HepG2 (cell line): ENCODE data around the gene SPATS2. TPM values are rescaled to one million over a fixed set of nuclear protein-coding genes. Genes with fewer than 3 reads are reported as not detected.

ENCODE experiments used
- ATAC-seq: fragments of 200-7000 bp; cut with Tn5 transposase; 3 replicates; pipeline ENCODE4 v1.9.1; 2020; ENCODE audit warnings: mild to moderate bottlenecking, moderate library complexity
- BruUV-seq: library from RNA; stranded (reverse); fragments of 400-500 nt; replicated peaks from 2 replicates; lab custom pipeline; 2021; lab: Mats Ljungman, UMichigan
- CTCF ChIA-PET: fragments of 300-600 bp; formaldehyde crosslinking; extraction: SDS; loops from one replicate; lab custom pipeline; 2021; ENCODE audit warnings: low total read pairs, inconsistent platforms, low intra/inter-chr PET ratio; lab: Yijun Ruan, JAX
- POLR2A ChIA-PET: fragments of 350-600 bp; sonication (Branson Sonifier 250); formaldehyde crosslinking; loops from one replicate; lab custom pipeline; 2020; ENCODE audit warnings: antibody characterized with exemption, inconsistent platforms; lab: Yijun Ruan, JAX
- DNase-seq: peaks from one replicate; pipeline ENCODE4 v3.0.0-alpha.2; 2015; ENCODE audit warnings: low spot score
- FAIRE-seq: peaks from 3 replicates; lab custom pipeline; 2011; peaks lifted over from hg19 to GRCh38; lab: Jason Lieb, UNC
- H2AFZ ChIP-seq: one replicate; pipeline ENCODE4 v1.6.1; 2011; ENCODE audit warnings: low read length, inconsistent platforms
- H3K27ac ChIP-seq: fragments of 300-600 bp; 3 replicates; pipeline ENCODE4 v1.8.0; 2011; ENCODE audit warnings: mixed run types, mild to moderate bottlenecking, mixed read lengths, low read length, inconsistent platforms; ENCODE audit not compliant: insufficient read depth; ENCODE audit errors: extremely low read length
- H3K27me3 ChIP-seq, 2 experiments: fragments of 200-600 bp in 1 of 2; 2 replicates in 1 of 2; 3 replicates in 1 of 2; pipeline versions ENCODE4 v1.6.0 to v1.8.0; 2011; ENCODE audit warnings: low read length in 2 of 2, mild to moderate bottlenecking in 2 of 2, moderate library complexity in 2 of 2, inconsistent platforms in 1 of 2; ENCODE audit not compliant: insufficient read depth in 2 of 2, control insufficient read depth in 1 of 2
- H3K36me3 ChIP-seq, 2 experiments: fragments of 200-600 bp in 1 of 2; replicated peaks in 1 of 2; 2 replicates in 1 of 2; 3 replicates in 1 of 2; pipeline versions ENCODE4 v1.5.1 to v1.8.0; 2011; ENCODE audit warnings: low read length in 2 of 2, inconsistent platforms in 1 of 2; ENCODE audit not compliant: insufficient read depth in 2 of 2, control insufficient read depth in 1 of 2
- H3K4me1 ChIP-seq: 2 replicates; pipeline ENCODE4 v1.5.1; 2012; ENCODE audit warnings: low read length, inconsistent platforms; ENCODE audit not compliant: insufficient read depth
- H3K4me2 ChIP-seq: 2 replicates; pipeline ENCODE4 v1.6.0; 2011; ENCODE audit warnings: low read depth, low read length, inconsistent platforms
- H3K4me3 ChIP-seq, 3 experiments: fragments of 200-600 bp in 1 of 3; sonication (generic), shearing (Covaris generic) in 1 of 3; replicated peaks in 1 of 3; 2 replicates each; pipeline ENCODE4 v1.5.1; 2011 to 2016; ENCODE audit warnings: low read length in 3 of 3, inconsistent platforms in 2 of 3, low read depth in 2 of 3, mild to moderate bottlenecking in 2 of 3, control low read depth in 1 of 3, mixed read lengths in 1 of 3; ENCODE audit not compliant: insufficient read depth in 1 of 3
- H3K79me2 ChIP-seq: one replicate; pipeline ENCODE4 v1.6.1; 2011; ENCODE audit warnings: low read length, inconsistent platforms; ENCODE audit not compliant: insufficient read depth
- H3K9ac ChIP-seq: 2 replicates; pipeline ENCODE4 v1.6.0; 2011; ENCODE audit warnings: mild to moderate bottlenecking, low read depth, low read length, inconsistent platforms; ENCODE audit not compliant: insufficient read depth
- H3K9me3 ChIP-seq: 2 replicates; pipeline ENCODE4 v1.5.1; 2012; ENCODE audit warnings: mild to moderate bottlenecking, low read length
- H4K20me1 ChIP-seq: 2 replicates; pipeline ENCODE4 v1.6.0; 2011; ENCODE audit warnings: inconsistent platforms, mild to moderate bottlenecking, low read length, moderate library complexity; ENCODE audit not compliant: insufficient read depth
- JDP2 ChIP-seq: sonication (generic); formaldehyde crosslinking; IDR thresholded peaks from 2 replicates; pipeline ENCODE4 v1.8.1; 2022; ENCODE audit warnings: missing genetic modification reagents, borderline replicate concordance
- KLF9 ChIP-seq: IDR thresholded peaks from 2 replicates; pipeline ENCODE4 v1.6.1; 2016; ENCODE audit warnings: low read depth
- NAIF1 ChIP-seq: sonication (generic); formaldehyde crosslinking; IDR thresholded peaks from 2 replicates; pipeline ENCODE4 v1.5.0; 2020; ENCODE audit warnings: mild to moderate bottlenecking, missing genetic modification reagents, borderline replicate concordance
- NFATC3 ChIP-seq: sonication (generic); formaldehyde crosslinking; IDR thresholded peaks from 2 replicates; pipeline ENCODE4 v1.5.1; 2020; ENCODE audit warnings: mild to moderate bottlenecking, missing genetic modification reagents
- RBM39 ChIP-seq: fragments of 200-400 bp; formaldehyde crosslinking; IDR thresholded peaks from one replicate; pipeline ENCODE4 v1.6.1; 2018; ENCODE audit warnings: antibody characterized with exemption, mild to moderate bottlenecking, low read depth, low read length; ENCODE audit not compliant: poor library complexity, severe bottlenecking
- RFX5 ChIP-seq: IDR thresholded peaks from 2 replicates; pipeline ENCODE4 v1.6.1; 2011; ENCODE audit warnings: low read depth, low read length, improper control_type of control experiment
- SKIL ChIP-seq: sonication (generic); formaldehyde crosslinking; IDR thresholded peaks from 2 replicates; pipeline ENCODE4 v1.8.0; 2022; ENCODE audit warnings: missing genetic modification reagents, mild to moderate bottlenecking, moderate library complexity, borderline replicate concordance
- SRSF9 ChIP-seq: fragments of 200-400 bp; formaldehyde crosslinking; IDR thresholded peaks from 2 replicates; pipeline ENCODE4 v1.6.1; 2018; ENCODE audit warnings: borderline replicate concordance, mild to moderate bottlenecking, low read depth, low read length; ENCODE audit not compliant: insufficient read depth, poor library complexity, severe bottlenecking
- TCF7 ChIP-seq: sonication (generic); IDR thresholded peaks from 2 replicates; pipeline ENCODE4 v1.6.1; 2016; ENCODE audit warnings: antibody characterized with exemption, low read depth
- ZBTB33 ChIP-seq: sonication (generic); formaldehyde crosslinking; IDR thresholded peaks from 2 replicates; pipeline ENCODE4 v1.4.0; 2020; ENCODE audit warnings: missing genetic modification reagents
- ZNF136 ChIP-seq: sonication (generic); formaldehyde crosslinking; IDR thresholded peaks from 2 replicates; pipeline ENCODE4 v1.8.1; 2022; ENCODE audit warnings: low read depth, mild to moderate bottlenecking, moderate library complexity, missing genetic modification reagents
- ZNF331 ChIP-seq: sonication (generic); formaldehyde crosslinking; IDR thresholded peaks from 2 replicates; pipeline ENCODE4 v1.4.0; 2020; ENCODE audit warnings: missing genetic modification reagents
- ZNF576 ChIP-seq: sonication (generic); formaldehyde crosslinking; IDR thresholded peaks from 2 replicates; pipeline ENCODE4 v1.4.0; 2020; ENCODE audit warnings: mild to moderate bottlenecking, missing genetic modification reagents
- ZNF782 ChIP-seq: sonication (generic); formaldehyde crosslinking; IDR thresholded peaks from 2 replicates; pipeline ENCODE4 v1.4.0; 2020; ENCODE audit warnings: missing genetic modification reagents, mild to moderate bottlenecking, borderline replicate concordance
- WGBS: methylation state at CpG from one replicate; pipeline ENCODE4 v1.1.6; 2017; ENCODE audit warnings: low lambda C conversion rate; 5-methylcytosine and 5-hydroxymethylcytosine counted together
- in situ Hi-C: cut with HindIII; loops from 2 replicates; pipeline ENCODE4 v1.10.0; 2017; ENCODE audit warnings: low pct_unique_long_range_greater_than_20kb; ENCODE audit not compliant: extremely low pct_ligation_motif_present
- intact Hi-C: fragments of 100-400 bp; cut with micrococcal nuclease; formaldehyde crosslinking; loops from one replicate; pipeline ENCODE4 v1.10.0; 2022; ENCODE audit not compliant: unreplicated experiment
- polyA plus RNA-seq, 8 experiments: library from polyadenylated mRNA; depleted of rRNA in 3 of 8; stranded (reverse) in 7 of 8; unstranded in 1 of 8; fragments of >200 nt; fragmentation: Illumina TruSeq in 4 of 8; extraction: Trizol in 4 of 8; gene quantifications; 2 replicates each; pipeline versions ENCODE4 v1.2.1 to v1.2.3, GENCODE V29; 2011 to 2016; ENCODE audit warnings: low read depth in 4 of 8, missing spikeins in 1 of 8, mixed read lengths in 1 of 8; ENCODE audit not compliant: insufficient read depth in 1 of 8
- total RNA-seq, 5 experiments: library from RNA; depleted of rRNA; stranded (reverse); fragments of >200 nt; fragmentation: Illumina TruSeq; extraction: Trizol; gene quantifications; 2 replicates each; pipeline ENCODE4 v1.2.3, GENCODE V29; 2016; ENCODE audit warnings: low read depth in 1 of 5
- TF ChIP-seq, protein P1 (sequence below): sonication (generic); formaldehyde crosslinking; IDR thresholded peaks from 2 replicates; pipeline ENCODE4 v1.4.0; 2020; ENCODE audit warnings: missing genetic modification reagents, low read depth, mild to moderate bottlenecking, borderline replicate concordance
- TF ChIP-seq, protein P2 (sequence below): sonication (generic); formaldehyde crosslinking; IDR thresholded peaks from 2 replicates; pipeline ENCODE4 v1.5.1; 2020; ENCODE audit warnings: missing genetic modification reagents, mild to moderate bottlenecking, borderline replicate concordance

The SPATS2 gene
- total and polyA plus RNA-seq, 2 of the 13 experiments (the other 11 are each of a cell fraction or from before 2014, with no cell fraction given), result 19.3 to 28.1 TPM

DNA sequence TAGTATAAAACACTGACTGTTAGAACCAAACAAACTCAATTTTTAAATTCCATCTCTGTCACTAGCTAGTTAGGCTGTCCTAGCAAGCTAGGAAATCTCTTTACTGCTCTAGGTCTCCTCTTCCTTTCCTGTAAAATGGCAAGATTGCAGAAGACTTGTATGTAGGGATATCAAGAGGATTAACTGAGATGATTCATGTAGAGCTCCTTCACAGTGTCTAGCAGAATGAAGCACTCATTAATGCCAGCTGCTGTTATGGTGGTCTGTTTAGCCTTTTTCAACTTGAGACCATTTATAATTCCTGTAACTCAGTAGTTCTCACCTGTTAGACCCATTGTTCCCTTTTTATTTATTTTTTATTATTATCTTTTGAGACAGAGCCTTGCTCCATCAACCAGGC is 103.7 kb downstream of the SPATS2 start (continued):
- TF ChIP-seq RBM39, result no peak

DNA sequence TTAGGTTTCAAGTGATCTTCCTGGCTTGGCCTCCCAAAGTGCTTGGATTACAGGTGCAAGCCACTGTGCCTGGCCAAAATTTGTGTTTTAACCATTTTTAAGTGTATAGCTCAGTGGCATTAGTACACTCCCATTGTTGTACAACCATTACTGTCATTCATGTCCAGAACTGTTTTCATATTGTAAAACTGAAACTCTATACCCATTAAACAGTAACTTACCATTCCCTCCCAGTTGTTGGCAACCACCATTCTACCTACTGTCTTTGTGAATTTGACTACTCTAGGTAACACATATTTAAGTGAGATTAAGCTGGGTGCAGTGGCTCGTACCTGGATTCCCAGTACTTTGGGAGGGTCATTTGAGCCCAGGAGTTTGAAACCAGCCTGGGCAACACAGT is 104.3 kb downstream of the SPATS2 start:
- Histone ChIP-seq H3K27ac (no peak overlapping the region), H3K4me2 (no peak overlapping the region), H3K79me2 (no peaks in the 10 kb centered on the region), H3K27me3 (no peaks in the 10 kb centered on the region), H3K9me3 (no peaks in the 10 kb centered on the region), H2AFZ (no peak overlapping the region), H3K4me1 (no peaks in the 10 kb centered on the region), H3K4me3 (no peak overlapping the region), H3K9ac (no peak overlapping the region), H4K20me1 (no peaks in the 10 kb centered on the region), H3K36me3 (peaks cover 0 to 8% of the 10 kb centered on the region in 2 experiments; a peak in 2 of 5 replicates)
- in situ Hi-C loops, result no loop called here
- BruUV-seq, result no TSS peak
- FAIRE-seq, result no peak
- ChIA-PET CTCF (no interaction called here), POLR2A (no interaction called here)
- no peak for ATAC-seq
- 100% methylated on average over 1 of the region's 1 CpG for WGBS
- intact Hi-C loops, result no loop called here
- no peak for DNase-seq
- no peak for TF ChIP-seq ZNF136 (CRISPR knock-in tag)
- TF ChIP-seq RFX5, result no peak
- no peak for TF ChIP-seq NAIF1 (CRISPR knock-in tag)
- no peak for TF ChIP-seq ZNF782
- TF ChIP-seq JDP2 (CRISPR knock-in tag), result no peak
- no peak for TF ChIP-seq NFATC3 (CRISPR knock-in tag)
- no peak for TF ChIP-seq ZBTB33 (CRISPR knock-in tag)
- TF ChIP-seq, protein P1, sequence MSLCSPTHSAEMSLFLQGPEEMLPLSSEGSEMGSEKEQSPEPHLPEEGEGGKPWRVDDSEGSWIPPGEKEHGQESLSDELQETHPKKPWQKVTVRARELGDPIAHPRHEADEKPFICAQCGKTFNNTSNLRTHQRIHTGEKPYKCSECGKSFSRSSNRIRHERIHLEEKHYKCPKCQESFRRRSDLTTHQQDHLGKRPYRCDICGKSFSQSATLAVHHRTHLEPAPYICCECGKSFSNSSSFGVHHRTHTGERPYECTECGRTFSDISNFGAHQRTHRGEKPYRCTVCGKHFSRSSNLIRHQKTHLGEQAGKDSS (CRISPR knock-in tag), result no peak
- no peak for TF ChIP-seq KLF9 (CRISPR knock-in tag)
- no peak for TF ChIP-seq SRSF9
- no peak for TF ChIP-seq TCF7
- no peak for TF ChIP-seq ZNF331 (CRISPR knock-in tag)
- no peak for TF ChIP-seq ZNF576 (CRISPR knock-in tag)
- TF ChIP-seq, protein P2, sequence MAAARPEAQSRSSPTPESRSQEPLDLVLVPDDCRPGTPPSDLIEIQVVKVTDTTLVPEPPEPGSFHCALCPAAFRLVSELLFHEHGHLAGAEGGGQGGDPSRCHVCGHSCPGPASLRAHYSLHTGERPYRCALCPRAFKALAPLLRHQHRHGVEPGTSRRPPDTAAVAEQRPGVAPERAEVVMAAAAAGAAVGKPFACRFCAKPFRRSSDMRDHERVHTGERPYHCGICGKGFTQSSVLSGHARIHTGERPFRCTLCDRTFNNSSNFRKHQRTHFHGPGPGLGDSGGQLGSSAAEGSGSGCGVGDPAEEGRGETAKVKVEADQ (CRISPR knock-in tag), result no peak
- TF ChIP-seq SKIL, result no peak
